Ectodermal cell (in vitro differentiated cells): Measurements from ENCODE around the gene R3HDM4.
A peak's percentile ranks its signal among the peaks of the same experiment; 100 is the strongest.
"Not testable (repeated sequence)": the region's sequence is repeated elsewhere in the genome, so short reads cannot be mapped to it uniquely, and the experiment has no call there.

Experiments used
- H3K27ac ChIP-seq: 2 replicates; pipeline ENCODE4 v1.7.0; 2013; ENCODE audit warnings: mild to moderate bottlenecking, low read depth, low read length; ENCODE audit not compliant: insufficient read depth, poor library complexity, severe bottlenecking
- H3K27me3 ChIP-seq: 2 replicates; pipeline ENCODE4 v1.7.0; 2013; ENCODE audit warnings: mild to moderate bottlenecking, low read length; ENCODE audit not compliant: insufficient read depth, control insufficient read depth, poor library complexity, severe bottlenecking
- H3K36me3 ChIP-seq: one replicate; pipeline ENCODE4 v1.7.0; 2013; ENCODE audit warnings: low read length; ENCODE audit not compliant: control insufficient read depth, insufficient read depth
- H3K4me1 ChIP-seq: one replicate; pipeline ENCODE4 v1.7.0; 2013; ENCODE audit warnings: low read length; ENCODE audit not compliant: control insufficient read depth, insufficient read depth
- H3K4me3 ChIP-seq: 2 replicates; pipeline ENCODE4 v1.7.0; 2013; ENCODE audit warnings: low read depth, low read length, control low read depth; ENCODE audit not compliant: insufficient read depth
- H3K9me3 ChIP-seq: 2 replicates; pipeline ENCODE4 v1.7.0; 2013; ENCODE audit warnings: mild to moderate bottlenecking, low read length, moderate library complexity; ENCODE audit not compliant: control insufficient read depth
- WGBS, 2 experiments: methylation state at CpG; one replicate each; pipeline ENCODE4 v1.1.7; 2013; ENCODE audit warnings: missing lambda C conversion rate in 2 of 2; 5-methylcytosine and 5-hydroxymethylcytosine counted together

Gene R3HDM4

GRCh38 chr19:853614-854220 is 59.3 kb downstream of the R3HDM4 start:
- not testable (repeated sequence) for H3K4me1 ChIP-seq, H3K4me3 ChIP-seq, H3K27ac ChIP-seq, H3K36me3 ChIP-seq, H3K27me3 ChIP-seq, H3K9me3 ChIP-seq
- 86 to 94% methylated on average over 11 of the region's 17 CpGs for WGBS, 2 experiments

GRCh38 chr19:853014-853585 is 59.9 kb downstream of the R3HDM4 start:
- no peaks in the 10 kb centered on the region for H3K9me3 ChIP-seq
- peaks cover 4% of the 10 kb centered on the region for H3K27me3 ChIP-seq
- H3K4me3 ChIP-seq, result no peak overlapping the region
- WGBS, 2 experiments, result 92 to 93% methylated on average over 67 of the region's 67 CpGs
- H3K4me1 ChIP-seq, result no peaks in the 10 kb centered on the region
- H3K36me3 ChIP-seq, result no peaks in the 10 kb centered on the region
- no peak overlapping the region for H3K27ac ChIP-seq

- no peak within 1 kb of the TSS for H3K27ac ChIP-seq
- peaks cover 4% of the 10 kb centered on the region for H3K27me3 ChIP-seq
- 89 to 91% methylated on average over 55 of the region's 55 CpGs for WGBS, 2 experiments
- no peak within 1 kb of the TSS for H3K4me3 ChIP-seq
- no peaks in the 10 kb centered on the region for H3K9me3 ChIP-seq
- H3K4me1 ChIP-seq, result no peaks in the 10 kb centered on the region
- H3K36me3 ChIP-seq, result no peaks in the 10 kb centered on the region
These were observed 60.6 kb downstream of the R3HDM4 start, which contains the start of gene ELANE for GRCh38 chr19:852136-853013. TSS of gene ELANE (plus strand) at chr19:852303. CDS start at chr19:852329, 26 bp downstream.

- Histone ChIP-seq H3K4me1 (no peaks in the 10 kb centered on the region), H3K4me3 (no peak overlapping the region), H3K9me3 (no peaks in the 10 kb centered on the region), H3K27ac (peak overlapping the region; percentile 26), H3K27me3 (peaks cover 4% of the 10 kb centered on the region), H3K36me3 (no peaks in the 10 kb centered on the region)
- 80 to 81% methylated on average over 13 of the region's 13 CpGs for WGBS, 2 experiments
These were observed 62.1 kb downstream of the R3HDM4 start for GRCh38 chr19:850979-851335.

GRCh38 chr19:850221-850978 is 62.6 kb downstream of the R3HDM4 start:
- 45 to 47% methylated on average over 28 of the region's 28 CpGs for WGBS, 2 experiments
- peak overlapping the region; percentile 26 for H3K27ac ChIP-seq

GRCh38 chr19:849195-849594 is 63.8 kb downstream of the R3HDM4 start:
- H3K36me3 ChIP-seq, H3K9me3 ChIP-seq, H3K27me3 ChIP-seq, H3K4me3 ChIP-seq, H3K27ac ChIP-seq, H3K4me1 ChIP-seq: not testable (repeated sequence)
- WGBS, 2 experiments, result 84 to 91% methylated on average over 8 of the region's 8 CpGs

More at GRCh38 chr19:850221-850978, 62.6 kb downstream of the R3HDM4 start:
- Histone ChIP-seq H3K27me3 (peaks cover 4% of the 10 kb centered on the region), H3K9me3 (no peaks in the 10 kb centered on the region), H3K4me1 (no peaks in the 10 kb centered on the region), H3K4me3 (no peak overlapping the region), H3K36me3 (no peaks in the 10 kb centered on the region)

- no peaks in the 10 kb centered on the region for H3K9me3 ChIP-seq
- H3K4me3 ChIP-seq, result no peak overlapping the region
- peaks cover 17% of the 10 kb centered on the region for H3K27me3 ChIP-seq
- 69 to 75% methylated on average over 12 of the region's 12 CpGs for WGBS, 2 experiments
- H3K36me3 ChIP-seq, result no peaks in the 10 kb centered on the region
- no peak overlapping the region for H3K27ac ChIP-seq
- no peaks in the 10 kb centered on the region for H3K4me1 ChIP-seq
These were observed 64.6 kb downstream of the R3HDM4 start for GRCh38 chr19:848386-848921.
